ENCODE data around the gene CAPN3.

- TF ChIP-seq, protein P1, sequence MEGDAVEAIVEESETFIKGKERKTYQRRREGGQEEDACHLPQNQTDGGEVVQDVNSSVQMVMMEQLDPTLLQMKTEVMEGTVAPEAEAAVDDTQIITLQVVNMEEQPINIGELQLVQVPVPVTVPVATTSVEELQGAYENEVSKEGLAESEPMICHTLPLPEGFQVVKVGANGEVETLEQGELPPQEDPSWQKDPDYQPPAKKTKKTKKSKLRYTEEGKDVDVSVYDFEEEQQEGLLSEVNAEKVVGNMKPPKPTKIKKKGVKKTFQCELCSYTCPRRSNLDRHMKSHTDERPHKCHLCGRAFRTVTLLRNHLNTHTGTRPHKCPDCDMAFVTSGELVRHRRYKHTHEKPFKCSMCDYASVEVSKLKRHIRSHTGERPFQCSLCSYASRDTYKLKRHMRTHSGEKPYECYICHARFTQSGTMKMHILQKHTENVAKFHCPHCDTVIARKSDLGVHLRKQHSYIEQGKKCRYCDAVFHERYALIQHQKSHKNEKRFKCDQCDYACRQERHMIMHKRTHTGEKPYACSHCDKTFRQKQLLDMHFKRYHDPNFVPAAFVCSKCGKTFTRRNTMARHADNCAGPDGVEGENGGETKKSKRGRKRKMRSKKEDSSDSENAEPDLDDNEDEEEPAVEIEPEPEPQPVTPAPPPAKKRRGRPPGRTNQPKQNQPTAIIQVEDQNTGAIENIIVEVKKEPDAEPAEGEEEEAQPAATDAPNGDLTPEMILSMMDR (conservative IDR thresholded peaks at IDR 0.05; ENCODE audit: low read depth in 2 of 2) = no peak
- no peak for TF ChIP-seq EZH2 (IDR thresholded peaks at IDR 0.05; ENCODE audit: low read depth, unreplicated experiment)
- TF ChIP-seq CREB1 (CRISPR knock-in tag; IDR thresholded peaks at IDR 0.05; ENCODE audit: low read depth) = no peak
- no peak for TF ChIP-seq NANOG (IDR thresholded peaks at IDR 0.05; ENCODE audit: borderline replicate concordance)
- TF ChIP-seq ZNF331 (CRISPR knock-in tag; IDR thresholded peaks at IDR 0.05; ENCODE audit: low read depth) = no peak
- no peak for TF ChIP-seq EZH2phosphoT487 (IDR thresholded peaks at IDR 0.05; ENCODE audit: unreplicated experiment)
- no peak for TF ChIP-seq POLR2AphosphoS5 (IDR thresholded peaks at IDR 0.05; ENCODE audit: low read depth)
- TF ChIP-seq, protein P2, sequence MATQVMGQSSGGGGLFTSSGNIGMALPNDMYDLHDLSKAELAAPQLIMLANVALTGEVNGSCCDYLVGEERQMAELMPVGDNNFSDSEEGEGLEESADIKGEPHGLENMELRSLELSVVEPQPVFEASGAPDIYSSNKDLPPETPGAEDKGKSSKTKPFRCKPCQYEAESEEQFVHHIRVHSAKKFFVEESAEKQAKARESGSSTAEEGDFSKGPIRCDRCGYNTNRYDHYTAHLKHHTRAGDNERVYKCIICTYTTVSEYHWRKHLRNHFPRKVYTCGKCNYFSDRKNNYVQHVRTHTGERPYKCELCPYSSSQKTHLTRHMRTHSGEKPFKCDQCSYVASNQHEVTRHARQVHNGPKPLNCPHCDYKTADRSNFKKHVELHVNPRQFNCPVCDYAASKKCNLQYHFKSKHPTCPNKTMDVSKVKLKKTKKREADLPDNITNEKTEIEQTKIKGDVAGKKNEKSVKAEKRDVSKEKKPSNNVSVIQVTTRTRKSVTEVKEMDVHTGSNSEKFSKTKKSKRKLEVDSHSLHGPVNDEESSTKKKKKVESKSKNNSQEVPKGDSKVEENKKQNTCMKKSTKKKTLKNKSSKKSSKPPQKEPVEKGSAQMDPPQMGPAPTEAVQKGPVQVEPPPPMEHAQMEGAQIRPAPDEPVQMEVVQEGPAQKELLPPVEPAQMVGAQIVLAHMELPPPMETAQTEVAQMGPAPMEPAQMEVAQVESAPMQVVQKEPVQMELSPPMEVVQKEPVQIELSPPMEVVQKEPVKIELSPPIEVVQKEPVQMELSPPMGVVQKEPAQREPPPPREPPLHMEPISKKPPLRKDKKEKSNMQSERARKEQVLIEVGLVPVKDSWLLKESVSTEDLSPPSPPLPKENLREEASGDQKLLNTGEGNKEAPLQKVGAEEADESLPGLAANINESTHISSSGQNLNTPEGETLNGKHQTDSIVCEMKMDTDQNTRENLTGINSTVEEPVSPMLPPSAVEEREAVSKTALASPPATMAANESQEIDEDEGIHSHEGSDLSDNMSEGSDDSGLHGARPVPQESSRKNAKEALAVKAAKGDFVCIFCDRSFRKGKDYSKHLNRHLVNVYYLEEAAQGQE (IDR thresholded peaks at IDR 0.05; ENCODE audit: unreplicated experiment) = no peak
- TF ChIP-seq JUNB (IDR thresholded peaks at IDR 0.05; ENCODE audit: unreplicated experiment) = no peak
- TF ChIP-seq, protein P3, sequence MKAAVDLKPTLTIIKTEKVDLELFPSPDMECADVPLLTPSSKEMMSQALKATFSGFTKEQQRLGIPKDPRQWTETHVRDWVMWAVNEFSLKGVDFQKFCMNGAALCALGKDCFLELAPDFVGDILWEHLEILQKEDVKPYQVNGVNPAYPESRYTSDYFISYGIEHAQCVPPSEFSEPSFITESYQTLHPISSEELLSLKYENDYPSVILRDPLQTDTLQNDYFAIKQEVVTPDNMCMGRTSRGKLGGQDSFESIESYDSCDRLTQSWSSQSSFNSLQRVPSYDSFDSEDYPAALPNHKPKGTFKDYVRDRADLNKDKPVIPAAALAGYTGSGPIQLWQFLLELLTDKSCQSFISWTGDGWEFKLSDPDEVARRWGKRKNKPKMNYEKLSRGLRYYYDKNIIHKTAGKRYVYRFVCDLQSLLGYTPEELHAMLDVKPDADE (IDR thresholded peaks at IDR 0.05) = no peak
- no peak for TF ChIP-seq STAT1 (IDR thresholded peaks at IDR 0.05; ENCODE audit: unreplicated experiment)
- TF ChIP-seq ZNF114 (CRISPR knock-in tag; IDR thresholded peaks at IDR 0.05) = no peak
Observed at GRCh38 chr15:42332331-42332730, 27.0 kb upstream of the CAPN3 start.

Data from GM23338 (cell line).